Measurements from ENCODE around the gene TUB. TPM values are rescaled to one million over a fixed set of nuclear protein-coding genes. Genes with fewer than 3 reads are reported as not detected.

TUB gene
- polyA plus RNA-seq, 1 of the 3 experiments (the other 2 are of a cell fraction) = 11.3 TPM

DNA sequence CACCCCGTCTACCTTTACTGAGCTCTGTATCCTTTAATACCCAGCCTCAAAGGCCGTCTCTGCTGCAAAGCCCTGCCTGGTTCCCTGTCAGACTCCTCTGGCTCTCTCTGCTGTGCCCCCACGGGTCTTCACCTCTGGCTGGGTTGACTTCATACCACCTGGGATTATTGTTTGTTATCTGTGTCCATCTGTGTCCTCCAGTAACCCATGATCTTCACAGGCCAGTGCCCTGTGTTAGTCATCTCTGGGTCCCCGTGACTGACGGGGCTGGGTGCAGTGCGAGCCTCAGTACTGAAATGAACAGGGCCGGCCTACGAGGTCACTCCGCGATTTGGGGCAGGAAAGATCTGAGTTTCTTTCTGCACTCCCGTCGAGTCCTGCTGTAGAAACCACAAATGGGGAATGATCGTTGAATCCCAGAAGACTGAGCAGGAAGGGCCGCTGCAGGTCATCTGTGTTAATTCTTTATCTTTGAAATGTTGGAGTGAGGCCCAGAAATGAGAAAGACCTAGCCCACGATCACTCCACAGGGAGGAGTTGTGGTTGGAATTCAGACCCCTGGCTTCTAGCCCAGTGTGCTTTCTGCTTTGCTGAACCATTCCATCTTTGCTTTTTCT lies 12.3 kb upstream of the TUB start:
- Histone ChIP-seq H3F3A (replicated peaks; ENCODE audit: insufficient read depth) (peaks cover 28% of the 10 kb centered on the region), H4K20me1 (ENCODE audit: insufficient read depth) (no peaks in the 10 kb centered on the region), H3K4me1 (ENCODE audit: control insufficient read depth in 1 of 2, insufficient read depth in 2 of 2, low read depth in 1 of 2, low read length in 1 of 2) (peaks cover 12 to 51% of the 10 kb centered on the region in 2 experiments), H3K9me3 (no peaks in the 10 kb centered on the region), H3K4me2 (peak overlapping the region; percentile 49), H3K27me3 (ENCODE audit: insufficient read depth) (no peaks in the 10 kb centered on the region; the same call in 1 of the 2 replicates), H3K79me2 (ENCODE audit: insufficient read depth) (no peaks in the 10 kb centered on the region), H3K36me3 (replicated peaks in 1 of 2; ENCODE audit: control insufficient read depth in 1 of 2, insufficient read depth in 2 of 2, low read length in 1 of 2) (no peaks in the 10 kb centered on the region), H3K9me2 (no peaks in the 10 kb centered on the region), H3K27ac (ENCODE audit: low read depth in 2 of 2, low read length in 1 of 2) (peak overlapping the region; percentile 64 to 99), H3K9ac (0 out of 2 replicates have a peak overlapping the region, but pooled peaks have one; percentile 9), H3K4me3 (ENCODE audit: low read depth in 2 of 2, low read length in 1 of 2) (peak overlapping the region in 1 of 2 experiments; percentile 18; a peak in 2 of 4 replicates), H2AFZ (ENCODE audit: low read depth) (no peak overlapping the region)
- WGBS (ENCODE audit: low lambda C conversion rate) = 8% methylated on average over 12 of the region's 15 CpGs
- ChIA-PET CTCF (interaction anchor here (0.6 to 11.8 kb wide), 17 partner anchors 10 to 892 kb away, joined by 3 to 230 read pairs (median 5); partner anchors contain the start of gene TUB), POLR2A (interaction anchor here (1.2 to 3.3 kb wide), 5 partner anchors 12 to 35 kb away, joined by 4 to 27 read pairs (median 14); partner anchors contain the start of gene TUB)
- DNase-seq = peak; percentile 70
- TF ChIP-seq RXRA (IDR thresholded peaks at IDR 0.05; ENCODE audit: borderline replicate concordance, low read depth) (peak; percentile 93), FOXM1 (IDR thresholded peaks at IDR 0.05; ENCODE audit: low read depth) (peak; percentile 52; the same call in 1 of the 2 replicates), FOSL2 (IDR thresholded peaks at IDR 0.05; ENCODE audit: borderline replicate concordance, low read depth) (peak; percentile 31; the same call in 1 of the 2 replicates), RAD21 (IDR thresholded peaks at IDR 0.05; ENCODE audit: low read length) (peak; percentile 27), SMC3 (IDR thresholded peaks at IDR 0.05; ENCODE audit: low read depth, low read length) (no peak), JUND (IDR thresholded peaks at IDR 0.05) (peak; percentile 65), POLR2AphosphoS5 (IDR thresholded peaks at IDR 0.05; ENCODE audit: low read depth, low read length) (peak; percentile 53; the same call in 1 of the 2 replicates), TEAD4 (IDR thresholded peaks at IDR 0.05; ENCODE audit: borderline replicate concordance, insufficient read depth) (peak; percentile 86), NFIC (IDR thresholded peaks at IDR 0.05; ENCODE audit: borderline replicate concordance) (peak; percentile 96), TAF1 (IDR thresholded peaks at IDR 0.05; ENCODE audit: borderline replicate concordance, low read depth, low read length) (0 out of 2 replicates have a peak, but pooled peaks have one; percentile 24), RCOR1 (IDR thresholded peaks at IDR 0.05; ENCODE audit: low read length) (peak; percentile 71), FOXJ3 (CRISPR knock-in tag; IDR thresholded peaks at IDR 0.05) (no peak), TCF12 (IDR thresholded peaks at IDR 0.05) (peak; percentile 88), EZH2phosphoT487 (IDR thresholded peaks at IDR 0.05; ENCODE audit: borderline replicate concordance, low read depth) (no peak), CHD2 (IDR thresholded peaks at IDR 0.05; ENCODE audit: low read length, partially characterized antibody) (peak; percentile 66), NRF1 (IDR thresholded peaks at IDR 0.05; ENCODE audit: low read depth, low read length) (no peak)
- TF ChIP-seq, protein P1, sequence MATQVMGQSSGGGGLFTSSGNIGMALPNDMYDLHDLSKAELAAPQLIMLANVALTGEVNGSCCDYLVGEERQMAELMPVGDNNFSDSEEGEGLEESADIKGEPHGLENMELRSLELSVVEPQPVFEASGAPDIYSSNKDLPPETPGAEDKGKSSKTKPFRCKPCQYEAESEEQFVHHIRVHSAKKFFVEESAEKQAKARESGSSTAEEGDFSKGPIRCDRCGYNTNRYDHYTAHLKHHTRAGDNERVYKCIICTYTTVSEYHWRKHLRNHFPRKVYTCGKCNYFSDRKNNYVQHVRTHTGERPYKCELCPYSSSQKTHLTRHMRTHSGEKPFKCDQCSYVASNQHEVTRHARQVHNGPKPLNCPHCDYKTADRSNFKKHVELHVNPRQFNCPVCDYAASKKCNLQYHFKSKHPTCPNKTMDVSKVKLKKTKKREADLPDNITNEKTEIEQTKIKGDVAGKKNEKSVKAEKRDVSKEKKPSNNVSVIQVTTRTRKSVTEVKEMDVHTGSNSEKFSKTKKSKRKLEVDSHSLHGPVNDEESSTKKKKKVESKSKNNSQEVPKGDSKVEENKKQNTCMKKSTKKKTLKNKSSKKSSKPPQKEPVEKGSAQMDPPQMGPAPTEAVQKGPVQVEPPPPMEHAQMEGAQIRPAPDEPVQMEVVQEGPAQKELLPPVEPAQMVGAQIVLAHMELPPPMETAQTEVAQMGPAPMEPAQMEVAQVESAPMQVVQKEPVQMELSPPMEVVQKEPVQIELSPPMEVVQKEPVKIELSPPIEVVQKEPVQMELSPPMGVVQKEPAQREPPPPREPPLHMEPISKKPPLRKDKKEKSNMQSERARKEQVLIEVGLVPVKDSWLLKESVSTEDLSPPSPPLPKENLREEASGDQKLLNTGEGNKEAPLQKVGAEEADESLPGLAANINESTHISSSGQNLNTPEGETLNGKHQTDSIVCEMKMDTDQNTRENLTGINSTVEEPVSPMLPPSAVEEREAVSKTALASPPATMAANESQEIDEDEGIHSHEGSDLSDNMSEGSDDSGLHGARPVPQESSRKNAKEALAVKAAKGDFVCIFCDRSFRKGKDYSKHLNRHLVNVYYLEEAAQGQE (IDR thresholded peaks at IDR 0.05; ENCODE audit: low read depth, low read length) = 0 out of 2 replicates have a peak, but pooled peaks have one; percentile 29
- TF ChIP-seq, protein P2, sequence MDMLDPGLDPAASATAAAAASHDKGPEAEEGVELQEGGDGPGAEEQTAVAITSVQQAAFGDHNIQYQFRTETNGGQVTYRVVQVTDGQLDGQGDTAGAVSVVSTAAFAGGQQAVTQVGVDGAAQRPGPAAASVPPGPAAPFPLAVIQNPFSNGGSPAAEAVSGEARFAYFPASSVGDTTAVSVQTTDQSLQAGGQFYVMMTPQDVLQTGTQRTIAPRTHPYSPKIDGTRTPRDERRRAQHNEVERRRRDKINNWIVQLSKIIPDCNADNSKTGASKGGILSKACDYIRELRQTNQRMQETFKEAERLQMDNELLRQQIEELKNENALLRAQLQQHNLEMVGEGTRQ (IDR thresholded peaks at IDR 0.05; ENCODE audit: borderline replicate concordance, low read depth, low read length) = no peak
- TF ChIP-seq, protein P3, sequence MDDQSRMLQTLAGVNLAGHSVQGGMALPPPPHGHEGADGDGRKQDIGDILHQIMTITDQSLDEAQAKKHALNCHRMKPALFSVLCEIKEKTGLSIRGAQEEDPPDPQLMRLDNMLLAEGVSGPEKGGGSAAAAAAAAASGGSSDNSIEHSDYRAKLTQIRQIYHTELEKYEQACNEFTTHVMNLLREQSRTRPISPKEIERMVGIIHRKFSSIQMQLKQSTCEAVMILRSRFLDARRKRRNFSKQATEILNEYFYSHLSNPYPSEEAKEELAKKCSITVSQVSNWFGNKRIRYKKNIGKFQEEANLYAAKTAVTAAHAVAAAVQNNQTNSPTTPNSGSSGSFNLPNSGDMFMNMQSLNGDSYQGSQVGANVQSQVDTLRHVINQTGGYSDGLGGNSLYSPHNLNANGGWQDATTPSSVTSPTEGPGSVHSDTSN (IDR thresholded peaks at IDR 0.05) = peak; percentile 82
- TF ChIP-seq, protein P4, sequence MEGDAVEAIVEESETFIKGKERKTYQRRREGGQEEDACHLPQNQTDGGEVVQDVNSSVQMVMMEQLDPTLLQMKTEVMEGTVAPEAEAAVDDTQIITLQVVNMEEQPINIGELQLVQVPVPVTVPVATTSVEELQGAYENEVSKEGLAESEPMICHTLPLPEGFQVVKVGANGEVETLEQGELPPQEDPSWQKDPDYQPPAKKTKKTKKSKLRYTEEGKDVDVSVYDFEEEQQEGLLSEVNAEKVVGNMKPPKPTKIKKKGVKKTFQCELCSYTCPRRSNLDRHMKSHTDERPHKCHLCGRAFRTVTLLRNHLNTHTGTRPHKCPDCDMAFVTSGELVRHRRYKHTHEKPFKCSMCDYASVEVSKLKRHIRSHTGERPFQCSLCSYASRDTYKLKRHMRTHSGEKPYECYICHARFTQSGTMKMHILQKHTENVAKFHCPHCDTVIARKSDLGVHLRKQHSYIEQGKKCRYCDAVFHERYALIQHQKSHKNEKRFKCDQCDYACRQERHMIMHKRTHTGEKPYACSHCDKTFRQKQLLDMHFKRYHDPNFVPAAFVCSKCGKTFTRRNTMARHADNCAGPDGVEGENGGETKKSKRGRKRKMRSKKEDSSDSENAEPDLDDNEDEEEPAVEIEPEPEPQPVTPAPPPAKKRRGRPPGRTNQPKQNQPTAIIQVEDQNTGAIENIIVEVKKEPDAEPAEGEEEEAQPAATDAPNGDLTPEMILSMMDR (IDR thresholded peaks at IDR 0.05) = no peak
- TF ChIP-seq, protein P5, sequence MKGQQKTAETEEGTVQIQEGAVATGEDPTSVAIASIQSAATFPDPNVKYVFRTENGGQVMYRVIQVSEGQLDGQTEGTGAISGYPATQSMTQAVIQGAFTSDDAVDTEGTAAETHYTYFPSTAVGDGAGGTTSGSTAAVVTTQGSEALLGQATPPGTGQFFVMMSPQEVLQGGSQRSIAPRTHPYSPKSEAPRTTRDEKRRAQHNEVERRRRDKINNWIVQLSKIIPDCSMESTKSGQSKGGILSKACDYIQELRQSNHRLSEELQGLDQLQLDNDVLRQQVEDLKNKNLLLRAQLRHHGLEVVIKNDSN (IDR thresholded peaks at IDR 0.05; ENCODE audit: borderline replicate concordance, low read depth) = 0 out of 2 replicates have a peak, but pooled peaks have one; percentile 26
- TF ChIP-seq, protein P6, sequence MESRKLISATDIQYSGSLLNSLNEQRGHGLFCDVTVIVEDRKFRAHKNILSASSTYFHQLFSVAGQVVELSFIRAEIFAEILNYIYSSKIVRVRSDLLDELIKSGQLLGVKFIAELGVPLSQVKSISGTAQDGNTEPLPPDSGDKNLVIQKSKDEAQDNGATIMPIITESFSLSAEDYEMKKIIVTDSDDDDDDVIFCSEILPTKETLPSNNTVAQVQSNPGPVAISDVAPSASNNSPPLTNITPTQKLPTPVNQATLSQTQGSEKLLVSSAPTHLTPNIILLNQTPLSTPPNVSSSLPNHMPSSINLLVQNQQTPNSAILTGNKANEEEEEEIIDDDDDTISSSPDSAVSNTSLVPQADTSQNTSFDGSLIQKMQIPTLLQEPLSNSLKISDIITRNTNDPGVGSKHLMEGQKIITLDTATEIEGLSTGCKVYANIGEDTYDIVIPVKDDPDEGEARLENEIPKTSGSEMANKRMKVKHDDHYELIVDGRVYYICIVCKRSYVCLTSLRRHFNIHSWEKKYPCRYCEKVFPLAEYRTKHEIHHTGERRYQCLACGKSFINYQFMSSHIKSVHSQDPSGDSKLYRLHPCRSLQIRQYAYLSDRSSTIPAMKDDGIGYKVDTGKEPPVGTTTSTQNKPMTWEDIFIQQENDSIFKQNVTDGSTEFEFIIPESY (IDR thresholded peaks at IDR 0.05; ENCODE audit: borderline replicate concordance, low read depth) = peak; percentile 41; the same call in 1 of the 2 replicates

Data from SK-N-SH (cell line).